GM12878 (cell line): ENCODE measurements around the gene RHBG. TPM values are rescaled to one million over a fixed set of nuclear protein-coding genes. Genes with fewer than 3 reads are reported as not detected.

Experiments used
- ATAC-seq: fragments of 200-7000 bp; cut with Tn5 transposase; 3 replicates; pipeline ENCODE4 v1.9.1; 2020; ENCODE audit warnings: mild to moderate bottlenecking, moderate library complexity
- BruUV-seq: library from RNA; stranded (reverse); fragments of 400-500 nt; replicated peaks from 2 replicates; lab custom pipeline; 2021; lab: Mats Ljungman, UMichigan
- CTCF ChIA-PET: fragments of 300-600 bp; sonication (Branson Sonifier 250); formaldehyde crosslinking; extraction: SDS; loops from one replicate; lab custom pipeline; 2021; ENCODE audit warnings: inconsistent platforms; lab: Yijun Ruan, JAX
- POLR2A ChIA-PET: fragments of 350-600 bp; formaldehyde crosslinking; extraction: SDS; loops from one replicate; lab custom pipeline; 2021; ENCODE audit warnings: inconsistent platforms; lab: Charles Lee
- RAD21 ChIA-PET: fragments of 300-600 bp; sonication (Branson Sonifier 250); formaldehyde crosslinking; loops from one replicate; lab custom pipeline; 2023; ENCODE audit warnings: antibody characterized with exemption; ENCODE audit not compliant: unreplicated experiment; lab: Charles Lee
- SMC1A ChIA-PET: fragments of 300-600 bp; sonication (Branson Sonifier 250); formaldehyde crosslinking; loops from one replicate; lab custom pipeline; 2023; ENCODE audit not compliant: unreplicated experiment, uncharacterized antibody; lab: Charles Lee
- DNase-seq: peaks from one replicate; pipeline ENCODE4 v3.0.0-alpha.2; 2011; ENCODE audit warnings: low read depth, low spot score
- FAIRE-seq: peaks from 3 replicates; lab custom pipeline; 2011; peaks lifted over from hg19 to GRCh38; lab: Jason Lieb, UNC
- H2AFZ ChIP-seq: 2 replicates; pipeline ENCODE4 v1.6.0; 2011; ENCODE audit warnings: low read depth, low read length, control low read depth; ENCODE audit not compliant: control insufficient read depth
- H3K27ac ChIP-seq: 2 replicates; pipeline ENCODE4 v1.5.1; 2011; ENCODE audit warnings: control low read depth; ENCODE audit not compliant: control insufficient read depth, insufficient read depth
- H3K27me3 ChIP-seq, 2 experiments: replicated peaks in 1 of 2; 2 replicates each; pipeline versions ENCODE4 v1.6.0 to v1.6.1; 2011; ENCODE audit warnings: low read length in 1 of 2; ENCODE audit not compliant: control insufficient read depth in 2 of 2, insufficient read depth in 2 of 2
- H3K36me3 ChIP-seq, 2 experiments: 2 replicates each; pipeline ENCODE4 v1.5.1; 2011; ENCODE audit warnings: low read length in 1 of 2; ENCODE audit not compliant: control insufficient read depth in 2 of 2, insufficient read depth in 2 of 2
- H3K4me1 ChIP-seq: 2 replicates; pipeline ENCODE4 v1.6.1; 2011; ENCODE audit warnings: mild to moderate bottlenecking, low read length, moderate library complexity, mixed read lengths; ENCODE audit not compliant: control insufficient read depth, insufficient read depth
- H3K4me2 ChIP-seq: 2 replicates; pipeline ENCODE4 v1.6.0; 2011; ENCODE audit warnings: control low read depth; ENCODE audit not compliant: control insufficient read depth, insufficient read depth
- H3K4me3 ChIP-seq: fragments of 200-600 bp; sonication (generic); 2 replicates; pipeline ENCODE4 v1.5.1; 2016
- H3K79me2 ChIP-seq: 2 replicates; pipeline ENCODE4 v1.6.0; 2011; ENCODE audit warnings: low read length; ENCODE audit not compliant: control insufficient read depth, insufficient read depth
- H3K9ac ChIP-seq: 2 replicates; pipeline ENCODE4 v1.8.0; 2011; ENCODE audit warnings: low read length, control low read depth, mixed read lengths; ENCODE audit not compliant: control insufficient read depth, insufficient read depth
- H3K9me3 ChIP-seq: replicated peaks from 3 replicates; pipeline ENCODE4 v1.5.1; 2011; ENCODE audit warnings: mild to moderate bottlenecking, low read length; ENCODE audit not compliant: control insufficient read depth, insufficient read depth
- H4K20me1 ChIP-seq: 2 replicates; pipeline ENCODE4 v1.6.0; 2011; ENCODE audit not compliant: control insufficient read depth, insufficient read depth
- BRCA1 ChIP-seq: IDR thresholded peaks from 2 replicates; pipeline ENCODE4 v1.6.1; 2011; ENCODE audit warnings: low read depth, low read length, improper control_type of control experiment
- DPF2 ChIP-seq: fragments of 450-650 bp; IDR thresholded peaks from 2 replicates; pipeline ENCODE4 v1.6.1; 2017; ENCODE audit warnings: mild to moderate bottlenecking
- HCFC1 ChIP-seq: fragments of 150-350 bp; IDR thresholded peaks from 2 replicates; pipeline ENCODE4 v1.6.1; 2014; ENCODE audit warnings: low read length
- HDAC6 ChIP-seq: fragments of 200-600 bp; sonication (generic); IDR thresholded peaks from one replicate; pipeline ENCODE4 v1.8.0; 2017; ENCODE audit warnings: antibody characterized with exemption; ENCODE audit not compliant: unreplicated experiment
- IKZF1 ChIP-seq: fragments of 450-650 bp; conservative IDR thresholded peaks from 2 replicates; pipeline ENCODE4 v1.6.1; 2017; ENCODE audit warnings: antibody characterized with exemption, mild to moderate bottlenecking
- KDM1A ChIP-seq: fragments of 200-600 bp; sonication (generic); IDR thresholded peaks from 2 replicates; pipeline ENCODE4 v1.6.1; 2016; ENCODE audit warnings: borderline replicate concordance
- MEF2A ChIP-seq: IDR thresholded peaks from 2 replicates; pipeline ENCODE4 v1.6.1; 2011; ENCODE audit warnings: low read depth, mild to moderate bottlenecking, low read length, moderate library complexity; ENCODE audit not compliant: insufficient read depth
- MEF2B ChIP-seq: fragments of 450-650 bp; IDR thresholded peaks from 2 replicates; pipeline ENCODE4 v1.6.1; 2018; ENCODE audit warnings: mild to moderate bottlenecking, moderate library complexity; ENCODE audit not compliant: partially characterized antibody, poor library complexity, severe bottlenecking
- NBN ChIP-seq: fragments of 450-650 bp; IDR thresholded peaks from 2 replicates; pipeline ENCODE4 v1.6.1; 2016
- RBBP5 ChIP-seq: fragments of 200-600 bp; sonication (generic); conservative IDR thresholded peaks from 2 replicates; pipeline ENCODE4 v1.6.1; 2016
- SMARCA5 ChIP-seq: fragments of 450-650 bp; IDR thresholded peaks from 2 replicates; pipeline ENCODE4 v1.6.1; 2017; ENCODE audit warnings: mild to moderate bottlenecking
- TBL1XR1 ChIP-seq: IDR thresholded peaks from 2 replicates; pipeline ENCODE4 v1.6.1; 2012; ENCODE audit warnings: low read depth, low read length, improper control_type of control experiment
- TCF3 ChIP-seq: IDR thresholded peaks from 2 replicates; pipeline ENCODE4 v1.6.1; 2012; ENCODE audit warnings: low read depth, mild to moderate bottlenecking, low read length, borderline replicate concordance; ENCODE audit not compliant: insufficient read depth
- WGBS: methylation state at CpG from one replicate; pipeline ENCODE4 v1.1.6; 2016; ENCODE audit warnings: low lambda C conversion rate; ENCODE audit not compliant: insufficient replicate concordance, insufficient coverage; ENCODE audit errors: missing lambda C conversion rate; 5-methylcytosine and 5-hydroxymethylcytosine counted together
- in situ Hi-C: fragments of 300-500 bp; cut with MboI; formaldehyde crosslinking; loops from 9 replicates; pipeline ENCODE4 v1.14.3; 2018; ENCODE audit warnings: mixed read lengths
- intact Hi-C: fragments of 100-400 bp; cut with micrococcal nuclease; formaldehyde crosslinking; loops from one replicate; pipeline ENCODE4 v1.14.2; 2022; ENCODE audit not compliant: unreplicated experiment
- polyA plus RNA-seq, 11 experiments: library from polyadenylated mRNA; depleted of rRNA in 4 of 11; unstranded in 6 of 11; stranded (reverse) in 5 of 11; fragments of >200 nt; fragmentation: Nextera tagmentation in 4 of 11; fragmentation: Illumina TruSeq in 1 of 11; extraction: Ambion mirVana in 4 of 11; extraction: Trizol in 1 of 11; gene quantifications; 1 replicate in 1 of 11; 2 replicates in 10 of 11; pipeline versions ENCODE4 v1.2.1 to v1.2.3, GENCODE V29; 2011 to 2016; ENCODE audit warnings: inconsistent platforms in 2 of 11, missing spikeins in 2 of 11, low read depth in 1 of 11
- total RNA-seq, 4 experiments: library from RNA; depleted of rRNA in 3 of 4; stranded (reverse); fragments of >200 nt in 3 of 4; fragmentation: Illumina TruSeq in 1 of 4; extraction: Trizol in 1 of 4; gene quantifications; 2 replicates each; pipeline versions ENCODE4 v1.2.1 to v1.2.3, GENCODE V29; 2013 to 2021

The RHBG gene
- total and polyA plus RNA-seq, 10 of the 15 experiments (the other 5 are each of a cell fraction or from before 2014, with no cell fraction given): not detected

GRCh38 chr1:156391366-156391677 is 22.3 kb downstream of the RHBG start:
- ATAC-seq: no peak
- ChIA-PET RAD21 (no interaction called here), POLR2A (no interaction called here), SMC1A (no interaction called here), CTCF (no interaction called here)
- no peak for DNase-seq
- 59% methylated on average over 11 of the region's 11 CpGs for WGBS
- H3K4me2 ChIP-seq: no peak overlapping the region
- no peaks in the 10 kb centered on the region for H3K9me3 ChIP-seq
- no peak for FAIRE-seq
- H2AFZ ChIP-seq: no peak overlapping the region
- no peak overlapping the region for H3K4me3 ChIP-seq
- H3K27me3 ChIP-seq: peaks cover 6 to 11% of the 10 kb centered on the region in 2 experiments
- H3K36me3 ChIP-seq: no peaks in the 10 kb centered on the region
- BruUV-seq: no TSS peak
- no peak overlapping the region for H3K9ac ChIP-seq
- no peaks in the 10 kb centered on the region for H4K20me1 ChIP-seq
- no peak for TF ChIP-seq HDAC6
- no peak for TF ChIP-seq TCF3
- TF ChIP-seq IKZF1: no peak
- TF ChIP-seq RBBP5: no peak
- TF ChIP-seq NBN: no peak
- TF ChIP-seq HCFC1: no peak
- no peak for TF ChIP-seq SMARCA5
- TF ChIP-seq MEF2B: no peak
- TF ChIP-seq TBL1XR1: no peak
- TF ChIP-seq DPF2: no peak
- TF ChIP-seq BRCA1: no peak
- TF ChIP-seq KDM1A: no peak
- TF ChIP-seq MEF2A: no peak
- TF ChIP-seq, all 136 proteins: peak for 0
- intact Hi-C loops (no loop called here), in situ Hi-C loops (no loop called here)
- no peak overlapping the region for H3K27ac ChIP-seq
- no peaks in the 10 kb centered on the region for H3K79me2 ChIP-seq
- no peaks in the 10 kb centered on the region for H3K4me1 ChIP-seq
